IMR-90 (cell line): ENCODE measurements around the gene SASH1. TPM values are rescaled to one million over a fixed set of nuclear protein-coding genes. Genes with fewer than 3 reads are reported as not detected.

Source experiments
- ATAC-seq: fragments of 200-7000 bp; cut with Tn5 transposase; 2 replicates; pipeline ENCODE4 v1.9.1; 2020; ENCODE audit warnings: low read depth, mild to moderate bottlenecking, moderate library complexity
- BruUV-seq: library from RNA; stranded (reverse); fragments of 400-500 nt; replicated peaks from 2 replicates; lab custom pipeline; 2021; lab: Mats Ljungman, UMichigan
- CTCF ChIA-PET: fragments of 300-600 bp; formaldehyde crosslinking; extraction: SDS; loops from one replicate; lab custom pipeline; 2021; ENCODE audit warnings: antibody characterized with exemption; lab: Yijun Ruan, JAX
- POLR2A ChIA-PET: fragments of 300-600 bp; sonication (Branson Sonifier 250); formaldehyde crosslinking; loops from one replicate; lab custom pipeline; 2022; ENCODE audit warnings: antibody characterized with exemption; ENCODE audit not compliant: unreplicated experiment; lab: Charles Lee
- DNase-seq: peaks from one replicate; pipeline ENCODE4 v3.0.0; 2013
- H2AFZ ChIP-seq: replicated peaks from 2 replicates; pipeline ENCODE3; 2013; ENCODE audit warnings: low read length, mild to moderate bottlenecking; ENCODE audit not compliant: poor library complexity
- H2AK5ac ChIP-seq: 2 replicates; pipeline ENCODE4 v1.6.1; 2013; ENCODE audit warnings: low read depth, low read length, inconsistent platforms
- H2AK9ac ChIP-seq: replicated peaks from 2 replicates; pipeline ENCODE3; 2013; ENCODE audit warnings: mild to moderate bottlenecking, low read depth, low read length, moderate library complexity; ENCODE audit not compliant: poor library complexity
- H2BK120ac ChIP-seq: 2 replicates; pipeline ENCODE4 v1.6.1; 2013; ENCODE audit warnings: low read depth, low read length, inconsistent platforms
- H2BK15ac ChIP-seq: 3 replicates; pipeline ENCODE4 v1.6.1; 2013; ENCODE audit warnings: low read depth, low read length, inconsistent platforms
- H2BK20ac ChIP-seq: 2 replicates; pipeline ENCODE4 v1.6.1; 2013; ENCODE audit warnings: low read depth, mild to moderate bottlenecking, inconsistent platforms, low read length, moderate library complexity
- H2BK5ac ChIP-seq: 2 replicates; pipeline ENCODE4 v1.6.1; 2013; ENCODE audit warnings: mild to moderate bottlenecking, low read depth, low read length, inconsistent platforms; ENCODE audit not compliant: poor library complexity, severe bottlenecking
- H3K14ac ChIP-seq: replicated peaks from 2 replicates; pipeline ENCODE4 v1.6.1; 2013; ENCODE audit warnings: low read depth, low read length, inconsistent platforms
- H3K18ac ChIP-seq: 2 replicates; pipeline ENCODE4 v1.6.1; 2013; ENCODE audit warnings: low read depth, low read length, control low read depth
- H3K23ac ChIP-seq: 2 replicates; pipeline ENCODE4 v1.6.1; 2013; ENCODE audit warnings: low read depth, low read length, inconsistent platforms
- H3K27ac ChIP-seq: 2 replicates; pipeline ENCODE4 v1.5.1; 2013; ENCODE audit warnings: mild to moderate bottlenecking, control low read depth, low read length; ENCODE audit not compliant: insufficient read depth
- H3K27me3 ChIP-seq: 2 replicates; pipeline ENCODE4 v1.6.1; 2013; ENCODE audit warnings: low read length; ENCODE audit not compliant: control insufficient read depth, insufficient read depth
- H3K36me3 ChIP-seq: 2 replicates; pipeline ENCODE4 v1.6.1; 2013; ENCODE audit warnings: low read length, mixed read lengths; ENCODE audit not compliant: control insufficient read depth, insufficient read depth
- H3K4ac ChIP-seq: 2 replicates; pipeline ENCODE4 v1.6.1; 2013; ENCODE audit warnings: low read depth, low read length, inconsistent platforms
- H3K4me1 ChIP-seq: 2 replicates; pipeline ENCODE4 v1.6.1; 2013; ENCODE audit warnings: low read length, mixed read lengths; ENCODE audit not compliant: control insufficient read depth, insufficient read depth
- H3K4me2 ChIP-seq: 2 replicates; pipeline ENCODE4 v1.6.1; 2013; ENCODE audit warnings: low read depth, mild to moderate bottlenecking, control low read depth, low read length, moderate library complexity
- H3K4me3 ChIP-seq: 2 replicates; pipeline ENCODE4 v1.5.1; 2013; ENCODE audit warnings: low read depth, mild to moderate bottlenecking, control low read depth, low read length, moderate library complexity; ENCODE audit not compliant: insufficient read depth
- H3K56ac ChIP-seq: 2 replicates; pipeline ENCODE4 v1.6.1; 2013; ENCODE audit warnings: low read length, inconsistent platforms; ENCODE audit not compliant: insufficient read depth; ENCODE audit errors: extremely low read depth
- H3K79me1 ChIP-seq, 2 experiments: 2 replicates each; pipeline ENCODE4 v1.6.1; 2013; ENCODE audit warnings: low read length in 2 of 2, inconsistent platforms in 1 of 2, low read depth in 1 of 2
- H3K9ac ChIP-seq: 2 replicates; pipeline ENCODE4 v1.6.1; 2013; ENCODE audit warnings: low read depth, low read length, control low read depth
- H3K9me1 ChIP-seq: 2 replicates; pipeline ENCODE4 v1.6.1; 2013; ENCODE audit warnings: low read length, inconsistent platforms; ENCODE audit not compliant: insufficient read depth
- H3K9me3 ChIP-seq: 2 replicates; pipeline ENCODE4 v1.6.1; 2013; ENCODE audit warnings: low read length; ENCODE audit not compliant: control insufficient read depth, insufficient read depth
- H4K20me1 ChIP-seq: 2 replicates; pipeline ENCODE4 v1.6.1; 2013; ENCODE audit warnings: low read length, inconsistent platforms; ENCODE audit not compliant: insufficient read depth
- H4K5ac ChIP-seq: 2 replicates; pipeline ENCODE4 v1.6.1; 2013; ENCODE audit warnings: mild to moderate bottlenecking, low read depth, low read length, control low read depth
- H4K8ac ChIP-seq, 2 experiments: 2 replicates each; pipeline ENCODE4 v1.6.1; 2013; ENCODE audit warnings: low read depth in 2 of 2, low read length in 2 of 2, control low read depth in 1 of 2, inconsistent platforms in 1 of 2
- H4K91ac ChIP-seq: 2 replicates; pipeline ENCODE4 v1.6.1; 2013; ENCODE audit warnings: low read depth, low read length, inconsistent platforms; ENCODE audit not compliant: insufficient read depth
- BHLHE40 ChIP-seq: fragments of 150-350 bp; IDR thresholded peaks from 2 replicates; pipeline ENCODE4 v1.6.1; 2016; ENCODE audit warnings: mild to moderate bottlenecking, low read depth, low read length
- CEBPB ChIP-seq: IDR thresholded peaks from 2 replicates; pipeline ENCODE4 v1.6.1; 2012; ENCODE audit warnings: low read depth, low read length, improper control_type of control experiment
- CHD1 ChIP-seq: IDR thresholded peaks from 2 replicates; pipeline ENCODE4 v1.6.1; 2012; ENCODE audit warnings: low read depth, low read length, improper control_type of control experiment
- FOS ChIP-seq: fragments of 150-350 bp; IDR thresholded peaks from 2 replicates; pipeline ENCODE4 v1.6.1; 2016; ENCODE audit warnings: low read depth, low read length
- MAFK ChIP-seq: IDR thresholded peaks from 2 replicates; pipeline ENCODE4 v1.6.1; 2012; ENCODE audit warnings: low read depth, low read length, improper control_type of control experiment
- MAZ ChIP-seq: IDR thresholded peaks from 2 replicates; pipeline ENCODE4 v1.6.1; 2012; ENCODE audit warnings: low read depth, mild to moderate bottlenecking, low read length, improper control_type of control experiment, moderate library complexity, borderline replicate concordance
- NFE2L2 ChIP-seq: fragments of 150-350 bp; IDR thresholded peaks from 2 replicates; pipeline ENCODE4 v1.6.1; 2016; ENCODE audit warnings: low read depth, mild to moderate bottlenecking, low read length
- POLR2A ChIP-seq: IDR thresholded peaks from 2 replicates; pipeline ENCODE4 v1.6.1; 2012; ENCODE audit warnings: mild to moderate bottlenecking, low read depth, low read length
- RCOR1 ChIP-seq: IDR thresholded peaks from 2 replicates; pipeline ENCODE4 v1.6.1; 2012; ENCODE audit warnings: mild to moderate bottlenecking, low read length, improper control_type of control experiment; ENCODE audit not compliant: insufficient replicate concordance
- RFX5 ChIP-seq: IDR thresholded peaks from 2 replicates; pipeline ENCODE4 v1.8.0; 2012; ENCODE audit warnings: low read depth, mild to moderate bottlenecking, low read length, moderate library complexity
- SMC3 ChIP-seq: fragments of 150-350 bp; IDR thresholded peaks from 2 replicates; pipeline ENCODE4 v1.6.1; 2016; ENCODE audit warnings: low read depth, mild to moderate bottlenecking, antibody characterized with exemption, low read length, moderate library complexity
- WGBS, 2 experiments: methylation state at CpG; one replicate each; pipeline versions ENCODE4 v1.1.5 to v1.1.7; 2013; ENCODE audit warnings: missing lambda C conversion rate in 2 of 2; ENCODE audit not compliant: insufficient read length in 1 of 2; ENCODE audit errors: extremely low coverage in 2 of 2; 5-methylcytosine and 5-hydroxymethylcytosine counted together
- dilution Hi-C: fragments of 300-500 bp; cut with HindIII; formaldehyde crosslinking; loops from one replicate; pipeline ENCODE4 v1.14.3; 2018; ENCODE audit warnings: low sequenced_read_pairs; ENCODE audit not compliant: unreplicated experiment
- in situ Hi-C: fragments of 300-500 bp; cut with MboI; formaldehyde crosslinking; loops from 3 replicates; pipeline ENCODE4 v1.14.3; 2019; ENCODE audit warnings: low sequenced_read_pairs, inconsistent platforms, mixed read lengths
- intact Hi-C: fragments of 100-400 bp; cut with micrococcal nuclease; formaldehyde crosslinking; loops from 2 replicates; pipeline ENCODE4 v1.10.0; 2022
- polyA plus RNA-seq, 3 experiments: library from polyadenylated mRNA; depleted of rRNA; stranded (reverse); fragments of >200 nt; gene quantifications; 2 replicates each; pipeline ENCODE4 v1.2.3, GENCODE V29; 2012; ENCODE audit warnings: low replicate concordance in 1 of 3
- total RNA-seq: library from RNA; depleted of rRNA; stranded (reverse); fragments of >200 nt; gene quantifications from 2 replicates; pipeline ENCODE4 v1.2.3, GENCODE V29; 2012
- TF ChIP-seq, protein P1 (sequence below): conservative IDR thresholded peaks from 2 replicates; pipeline ENCODE4 v1.5.1; 2012; ENCODE audit warnings: mild to moderate bottlenecking, low read depth, low read length, improper control_type of control experiment
- TF ChIP-seq, protein P2 (sequence below): fragments of 150-350 bp; IDR thresholded peaks from 2 replicates; pipeline ENCODE4 v1.6.1; 2016; ENCODE audit warnings: low read depth, mild to moderate bottlenecking, low read length, moderate library complexity, borderline replicate concordance
- TF ChIP-seq, protein P3 (sequence below): fragments of 150-350 bp; IDR thresholded peaks from 2 replicates; pipeline ENCODE4 v1.6.1; 2017; ENCODE audit warnings: mild to moderate bottlenecking, antibody characterized with exemption, low read length, low read depth

The SASH1 gene
- total and polyA plus RNA-seq, 2 of the 4 experiments (the other 2 are of a cell fraction) = 11.6 to 16.5 TPM

DNA sequence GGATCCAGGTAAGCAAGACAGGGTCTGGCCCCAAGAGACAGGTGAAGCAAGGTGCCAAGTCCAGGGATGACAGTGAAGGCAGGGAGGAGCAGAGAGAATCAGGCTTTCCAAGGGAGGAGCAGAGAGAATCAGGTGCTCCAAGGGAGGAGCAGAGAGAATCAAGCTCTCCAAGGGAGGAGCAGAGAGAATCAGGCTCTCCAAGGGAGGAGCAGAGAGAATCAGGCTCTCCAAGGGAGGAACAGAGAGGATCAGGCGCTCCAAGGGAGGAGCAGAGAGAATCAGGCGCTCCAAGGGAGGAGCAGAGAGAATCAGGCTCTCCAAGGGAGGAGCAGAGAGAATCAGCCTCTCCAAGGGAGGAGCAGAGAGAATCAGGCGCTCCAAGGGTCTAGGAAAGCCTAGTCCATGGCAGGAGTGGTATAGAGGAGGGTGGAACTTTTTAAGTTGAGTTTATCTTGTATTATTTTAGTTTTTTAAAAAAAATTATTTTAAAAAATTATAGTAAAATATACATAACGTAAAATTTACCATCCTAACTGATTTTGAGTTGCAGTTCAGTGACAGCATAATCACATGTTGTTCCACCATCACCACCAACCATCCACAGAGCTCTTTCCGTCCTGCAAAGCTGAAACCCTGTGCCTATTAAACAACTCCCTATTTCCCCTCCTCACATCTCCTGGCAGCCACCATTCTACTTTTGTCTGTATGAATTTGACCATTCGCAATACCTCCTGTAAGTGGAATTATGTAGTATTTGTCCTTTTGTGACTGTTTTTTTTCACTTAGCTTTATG is 64.1 kb downstream of the SASH1 start:
- dilution Hi-C loops = no loop called here
- TF ChIP-seq POLR2A (no peak), SMC3 (no peak), MAZ (no peak), CEBPB (no peak), BHLHE40 (no peak), NFE2L2 (no peak), FOS (no peak), CHD1 (no peak), RCOR1 (no peak), MAFK (no peak), RFX5 (no peak)
- TF ChIP-seq, protein P1, sequence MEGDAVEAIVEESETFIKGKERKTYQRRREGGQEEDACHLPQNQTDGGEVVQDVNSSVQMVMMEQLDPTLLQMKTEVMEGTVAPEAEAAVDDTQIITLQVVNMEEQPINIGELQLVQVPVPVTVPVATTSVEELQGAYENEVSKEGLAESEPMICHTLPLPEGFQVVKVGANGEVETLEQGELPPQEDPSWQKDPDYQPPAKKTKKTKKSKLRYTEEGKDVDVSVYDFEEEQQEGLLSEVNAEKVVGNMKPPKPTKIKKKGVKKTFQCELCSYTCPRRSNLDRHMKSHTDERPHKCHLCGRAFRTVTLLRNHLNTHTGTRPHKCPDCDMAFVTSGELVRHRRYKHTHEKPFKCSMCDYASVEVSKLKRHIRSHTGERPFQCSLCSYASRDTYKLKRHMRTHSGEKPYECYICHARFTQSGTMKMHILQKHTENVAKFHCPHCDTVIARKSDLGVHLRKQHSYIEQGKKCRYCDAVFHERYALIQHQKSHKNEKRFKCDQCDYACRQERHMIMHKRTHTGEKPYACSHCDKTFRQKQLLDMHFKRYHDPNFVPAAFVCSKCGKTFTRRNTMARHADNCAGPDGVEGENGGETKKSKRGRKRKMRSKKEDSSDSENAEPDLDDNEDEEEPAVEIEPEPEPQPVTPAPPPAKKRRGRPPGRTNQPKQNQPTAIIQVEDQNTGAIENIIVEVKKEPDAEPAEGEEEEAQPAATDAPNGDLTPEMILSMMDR = no peak
- TF ChIP-seq, protein P2, sequence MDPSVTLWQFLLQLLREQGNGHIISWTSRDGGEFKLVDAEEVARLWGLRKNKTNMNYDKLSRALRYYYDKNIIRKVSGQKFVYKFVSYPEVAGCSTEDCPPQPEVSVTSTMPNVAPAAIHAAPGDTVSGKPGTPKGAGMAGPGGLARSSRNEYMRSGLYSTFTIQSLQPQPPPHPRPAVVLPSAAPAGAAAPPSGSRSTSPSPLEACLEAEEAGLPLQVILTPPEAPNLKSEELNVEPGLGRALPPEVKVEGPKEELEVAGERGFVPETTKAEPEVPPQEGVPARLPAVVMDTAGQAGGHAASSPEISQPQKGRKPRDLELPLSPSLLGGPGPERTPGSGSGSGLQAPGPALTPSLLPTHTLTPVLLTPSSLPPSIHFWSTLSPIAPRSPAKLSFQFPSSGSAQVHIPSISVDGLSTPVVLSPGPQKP = no peak
- TF ChIP-seq, protein P3, sequence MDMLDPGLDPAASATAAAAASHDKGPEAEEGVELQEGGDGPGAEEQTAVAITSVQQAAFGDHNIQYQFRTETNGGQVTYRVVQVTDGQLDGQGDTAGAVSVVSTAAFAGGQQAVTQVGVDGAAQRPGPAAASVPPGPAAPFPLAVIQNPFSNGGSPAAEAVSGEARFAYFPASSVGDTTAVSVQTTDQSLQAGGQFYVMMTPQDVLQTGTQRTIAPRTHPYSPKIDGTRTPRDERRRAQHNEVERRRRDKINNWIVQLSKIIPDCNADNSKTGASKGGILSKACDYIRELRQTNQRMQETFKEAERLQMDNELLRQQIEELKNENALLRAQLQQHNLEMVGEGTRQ = no peak

More for the DNA sequence above, 64.1 kb downstream of the SASH1 start:
- peak overlapping the region; percentile 56 for H4K91ac ChIP-seq
- peak overlapping the region; percentile 82 for H3K27ac ChIP-seq
- POLR2A ChIA-PET = no interaction called here
- H2AK5ac ChIP-seq = peak overlapping the region; percentile 92
- H3K9me1 ChIP-seq = peaks cover 12% of the 10 kb centered on the region
- no peak for ATAC-seq
- CTCF ChIA-PET = no interaction called here
- no peak overlapping the region for H3K4me3 ChIP-seq
- H3K9me3 ChIP-seq = no peaks in the 10 kb centered on the region
- peak overlapping the region; percentile 84 for H2BK5ac ChIP-seq
- H4K20me1 ChIP-seq = peaks cover 3% of the 10 kb centered on the region; the same call in 1 of the 2 replicates
- no peak overlapping the region for H3K9ac ChIP-seq
- BruUV-seq = no TSS peak
- no peaks in the 10 kb centered on the region for H3K27me3 ChIP-seq
- in situ Hi-C loops (no loop called here), intact Hi-C loops (loop anchor here (5.0 kb wide), 1 partner anchor 56 kb away; no protein-coding TSS in a partner anchor)
- peak overlapping the region; percentile 83 for H3K18ac ChIP-seq
- no peak overlapping the region for H2AK9ac ChIP-seq
- no peak for DNase-seq
- WGBS, 2 experiments = 100% methylated on average over 1 of the region's 6 CpGs; no CpG with 5 or more reads in 1 of the 2 experiments
- H3K4ac ChIP-seq = peak overlapping the region; percentile 82
- H2BK20ac ChIP-seq = peak overlapping the region; percentile 66
- H4K8ac ChIP-seq = peak overlapping the region in 1 of 2 experiments; percentile 42; a peak in 1 of 4 replicates
- H2BK120ac ChIP-seq = peak overlapping the region; percentile 81
- peak overlapping the region; percentile 58 for H4K5ac ChIP-seq
- peak overlapping the region; percentile 67; the same call in 1 of the 2 replicates for H3K14ac ChIP-seq
- no peak overlapping the region for H3K56ac ChIP-seq
- H3K4me2 ChIP-seq = peak overlapping the region; percentile 32
- peak overlapping the region; percentile 92; the same call in 2 of the 3 replicates for H2BK15ac ChIP-seq
- H3K36me3 ChIP-seq = no peaks in the 10 kb centered on the region; the same call in 1 of the 2 replicates
- peaks cover 10% of the 10 kb centered on the region for H3K4me1 ChIP-seq
- H3K23ac ChIP-seq = peak overlapping the region; percentile 21
- H3K79me1 ChIP-seq = peaks cover 20 to 51% of the 10 kb centered on the region in 2 experiments
- H2AFZ ChIP-seq = no peak overlapping the region
